ENCODE results near the gene PI4KA.

DNA sequence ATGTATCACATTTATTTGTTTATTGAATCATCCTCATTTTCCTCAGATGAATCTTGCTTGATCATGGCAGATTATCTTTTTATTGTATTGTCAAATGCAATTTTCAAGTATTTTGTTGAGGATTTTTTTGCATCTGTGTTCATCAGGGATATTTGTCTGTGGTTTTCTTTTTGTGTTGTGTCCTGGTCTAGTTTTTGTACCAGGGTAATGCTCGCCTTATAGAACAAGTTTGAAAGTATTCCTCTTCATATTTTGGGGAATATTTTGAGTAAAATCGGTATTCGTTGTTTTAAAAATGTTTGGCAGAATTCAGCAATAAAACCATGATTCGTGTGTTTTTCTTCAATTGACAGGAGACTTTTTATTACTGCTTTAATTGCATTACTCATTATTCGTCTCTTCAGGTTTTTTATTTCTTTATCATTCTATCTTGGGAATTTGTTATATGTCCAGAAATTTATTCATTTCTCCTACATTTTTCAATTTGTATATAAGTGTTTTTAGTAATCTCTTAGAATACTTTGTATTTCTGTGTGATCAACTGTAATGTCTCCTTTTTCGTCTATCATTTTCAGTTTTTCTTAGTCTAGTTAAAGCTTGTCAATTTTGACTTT is 198.1 kb downstream of the PI4KA start:
- no peak for TF ChIP-seq EZH2phosphoT487 (IDR thresholded peaks at IDR 0.05; ENCODE audit: borderline replicate concordance, low read length)
- TF ChIP-seq, protein P1, sequence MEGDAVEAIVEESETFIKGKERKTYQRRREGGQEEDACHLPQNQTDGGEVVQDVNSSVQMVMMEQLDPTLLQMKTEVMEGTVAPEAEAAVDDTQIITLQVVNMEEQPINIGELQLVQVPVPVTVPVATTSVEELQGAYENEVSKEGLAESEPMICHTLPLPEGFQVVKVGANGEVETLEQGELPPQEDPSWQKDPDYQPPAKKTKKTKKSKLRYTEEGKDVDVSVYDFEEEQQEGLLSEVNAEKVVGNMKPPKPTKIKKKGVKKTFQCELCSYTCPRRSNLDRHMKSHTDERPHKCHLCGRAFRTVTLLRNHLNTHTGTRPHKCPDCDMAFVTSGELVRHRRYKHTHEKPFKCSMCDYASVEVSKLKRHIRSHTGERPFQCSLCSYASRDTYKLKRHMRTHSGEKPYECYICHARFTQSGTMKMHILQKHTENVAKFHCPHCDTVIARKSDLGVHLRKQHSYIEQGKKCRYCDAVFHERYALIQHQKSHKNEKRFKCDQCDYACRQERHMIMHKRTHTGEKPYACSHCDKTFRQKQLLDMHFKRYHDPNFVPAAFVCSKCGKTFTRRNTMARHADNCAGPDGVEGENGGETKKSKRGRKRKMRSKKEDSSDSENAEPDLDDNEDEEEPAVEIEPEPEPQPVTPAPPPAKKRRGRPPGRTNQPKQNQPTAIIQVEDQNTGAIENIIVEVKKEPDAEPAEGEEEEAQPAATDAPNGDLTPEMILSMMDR (IDR thresholded peaks at IDR 0.05; ENCODE audit: low read depth, low read length, poor library complexity, severe bottlenecking), result no peak
